ENCODE results near the gene ARFRP1. TPM values are rescaled to one million over a fixed set of nuclear protein-coding genes. Genes with fewer than 3 reads are reported as not detected.

Gene ARFRP1
- total RNA-seq, 1 experiment from 2014 or later, result 71.2 TPM

- H3K9me3 ChIP-seq (ENCODE audit: low read length), result no peaks in the 10 kb centered on the region
- no peaks in the 10 kb centered on the region for H3K36me3 ChIP-seq (ENCODE audit: low read depth, low read length)
- BruUV-seq (replicated peaks), result no TSS peak
- H4K20me1 ChIP-seq (ENCODE audit: low read length), result no peaks in the 10 kb centered on the region
- DNase-seq (no peak), ATAC-seq (no peak)
- no peak overlapping the region for H3K4me2 ChIP-seq (ENCODE audit: low read length)
- no peak overlapping the region for H3K9ac ChIP-seq (ENCODE audit: low read length)
- ChIA-PET POLR2A (ENCODE audit: unreplicated experiment) (no interaction called here), CTCF (no interaction called here)
- TF ChIP-seq EZH2phosphoT487 (IDR thresholded peaks at IDR 0.05; ENCODE audit: borderline replicate concordance, low read length) (no peak), EZH2 (IDR thresholded peaks at IDR 0.05; ENCODE audit: low read length, unreplicated experiment) (no peak), CTCF (conservative IDR thresholded peaks at IDR 0.05; ENCODE audit: low read depth, low read length) (no peak)
- H3K9me2 ChIP-seq (replicated peaks; ENCODE audit: low read length), result no peaks in the 10 kb centered on the region
- H3K27me3 ChIP-seq (ENCODE audit: low read length), result no peaks in the 10 kb centered on the region
- intact Hi-C loops (cut with micrococcal nuclease), result no loop called here
- H3K27ac ChIP-seq (ENCODE audit: low read length), result no peak overlapping the region
- no peaks in the 10 kb centered on the region for H3K79me2 ChIP-seq (ENCODE audit: low read length)
- H2AFZ ChIP-seq (ENCODE audit: low read length), result no peak overlapping the region
- no peaks in the 10 kb centered on the region for H3F3A ChIP-seq (ENCODE audit: low read length, unreplicated experiment)
- H3K4me3 ChIP-seq (ENCODE audit: low read length), result no peak overlapping the region
- no peaks in the 10 kb centered on the region for H3K4me1 ChIP-seq (ENCODE audit: insufficient read depth, low read length)
Measured at GRCh38 chr20:63752411-63753101, 44.8 kb upstream of the ARFRP1 start.

GRCh38 chr20:63751471-63752271, 43.9 kb upstream of the ARFRP1 start:
- no peak overlapping the region for H3K4me3 ChIP-seq (ENCODE audit: low read length)
- ATAC-seq, result no peak
- CTCF ChIA-PET, result no interaction called here

More at GRCh38 chr20:63751471-63752271, 43.9 kb upstream of the ARFRP1 start:
- H3F3A ChIP-seq (ENCODE audit: low read length, unreplicated experiment), result no peaks in the 10 kb centered on the region
- no peak overlapping the region for H2AFZ ChIP-seq (ENCODE audit: low read length)
- no peak overlapping the region for H3K4me2 ChIP-seq (ENCODE audit: low read length)
- H3K4me1 ChIP-seq (ENCODE audit: insufficient read depth, low read length), result no peaks in the 10 kb centered on the region
- H3K27ac ChIP-seq (ENCODE audit: low read length), result no peak overlapping the region
- H3K9ac ChIP-seq (ENCODE audit: low read length), result no peak overlapping the region
- H3K9me3 ChIP-seq (ENCODE audit: low read length), result no peaks in the 10 kb centered on the region
- no peaks in the 10 kb centered on the region for H3K9me2 ChIP-seq (replicated peaks; ENCODE audit: low read length)
- no TSS peak for BruUV-seq (replicated peaks)
- H3K36me3 ChIP-seq (ENCODE audit: low read depth, low read length), result no peaks in the 10 kb centered on the region
- no peak for DNase-seq
- intact Hi-C loops (cut with micrococcal nuclease), result no loop called here
- no peaks in the 10 kb centered on the region for H3K79me2 ChIP-seq (ENCODE audit: low read length)
- TF ChIP-seq EZH2 (IDR thresholded peaks at IDR 0.05; ENCODE audit: low read length, unreplicated experiment), result no peak
- TF ChIP-seq EZH2phosphoT487 (IDR thresholded peaks at IDR 0.05; ENCODE audit: borderline replicate concordance, low read length), result no peak
- TF ChIP-seq CTCF (conservative IDR thresholded peaks at IDR 0.05; ENCODE audit: low read depth, low read length), result no peak
- POLR2A ChIA-PET (ENCODE audit: unreplicated experiment), result no interaction called here
- H4K20me1 ChIP-seq (ENCODE audit: low read length), result no peaks in the 10 kb centered on the region
- H3K27me3 ChIP-seq (ENCODE audit: low read length), result no peaks in the 10 kb centered on the region

Data from PC-3 (cell line).